ENCODE measurements around the gene ARL15. TPM values are rescaled to one million over a fixed set of nuclear protein-coding genes. Genes with fewer than 3 reads are reported as not detected.

ARL15 gene
- total RNA-seq, 1 donor from 2014 or later: 74.4 TPM

- H3K27ac ChIP-seq: no peak overlapping the region
- DNase-seq (ENCODE audit: extremely low spot score in 2 of 2): no peak
- no peak overlapping the region for H3K4me3 ChIP-seq
- no peaks in the 10 kb centered on the region for H3K36me3 ChIP-seq
- TF ChIP-seq POLR2A (IDR thresholded peaks at IDR 0.05): no peak
- no peak for TF ChIP-seq POLR2AphosphoS5 (IDR thresholded peaks at IDR 0.05; ENCODE audit: insufficient read depth in 1 of 2, low read depth in 1 of 2)
- TF ChIP-seq CTCF (IDR thresholded peaks at IDR 0.05): no peak
- intact Hi-C loops (cut with DNase I): no loop called here
- H3K27me3 ChIP-seq: no peaks in the 10 kb centered on the region
- H3K9me3 ChIP-seq: no peaks in the 10 kb centered on the region
- H3K4me1 ChIP-seq: no peaks in the 10 kb centered on the region
These were observed 279.4 kb downstream of the ARL15 start for GRCh38 chr5:54030981-54031380.

GRCh38 chr5:54024466-54024865 lies 285.9 kb downstream of the ARL15 start:
- H3K27me3 ChIP-seq: no peaks in the 10 kb centered on the region
- no peaks in the 10 kb centered on the region for H3K4me1 ChIP-seq
- TF ChIP-seq POLR2AphosphoS5 (IDR thresholded peaks at IDR 0.05; ENCODE audit: insufficient read depth in 1 of 2, low read depth in 1 of 2) (no peak), POLR2A (IDR thresholded peaks at IDR 0.05) (no peak), CTCF (IDR thresholded peaks at IDR 0.05) (no peak)
- H3K27ac ChIP-seq: no peak overlapping the region
- no peak for DNase-seq (ENCODE audit: extremely low spot score in 2 of 2)
- no peak overlapping the region for H3K4me3 ChIP-seq
- intact Hi-C loops (cut with DNase I): no loop called here
- H3K36me3 ChIP-seq: no peaks in the 10 kb centered on the region
- H3K9me3 ChIP-seq: no peaks in the 10 kb centered on the region

- Histone ChIP-seq H3K27me3 (no peaks in the 10 kb centered on the region), H3K27ac (no peak overlapping the region), H3K36me3 (no peaks in the 10 kb centered on the region), H3K4me1 (no peaks in the 10 kb centered on the region), H3K9me3 (no peaks in the 10 kb centered on the region), H3K4me3 (no peak overlapping the region)
- DNase-seq (ENCODE audit: extremely low spot score in 2 of 2): no peak
- intact Hi-C loops (cut with DNase I): no loop called here
- TF ChIP-seq POLR2AphosphoS5 (IDR thresholded peaks at IDR 0.05; ENCODE audit: insufficient read depth in 1 of 2, low read depth in 1 of 2) (no peak), CTCF (IDR thresholded peaks at IDR 0.05) (no peak), POLR2A (IDR thresholded peaks at IDR 0.05) (no peak)
These were observed 288.1 kb downstream of the ARL15 start for GRCh38 chr5:54022223-54022622.

- H3K4me1 ChIP-seq: no peaks in the 10 kb centered on the region
- no peak overlapping the region for H3K4me3 ChIP-seq
- H3K9me3 ChIP-seq: no peaks in the 10 kb centered on the region
- no peaks in the 10 kb centered on the region for H3K36me3 ChIP-seq
- intact Hi-C loops (cut with DNase I): no loop called here
- no peak for DNase-seq (ENCODE audit: extremely low spot score in 2 of 2)
- H3K27me3 ChIP-seq: no peaks in the 10 kb centered on the region
- TF ChIP-seq POLR2AphosphoS5 (IDR thresholded peaks at IDR 0.05; ENCODE audit: insufficient read depth in 1 of 2, low read depth in 1 of 2) (no peak), POLR2A (IDR thresholded peaks at IDR 0.05) (no peak), CTCF (IDR thresholded peaks at IDR 0.05) (no peak)
- no peak overlapping the region for H3K27ac ChIP-seq
These were observed 288.8 kb downstream of the ARL15 start for GRCh38 chr5:54021431-54022164.

- Histone ChIP-seq H3K4me3 (no peak overlapping the region), H3K27me3 (no peaks in the 10 kb centered on the region), H3K27ac (no peak overlapping the region), H3K4me1 (no peaks in the 10 kb centered on the region), H3K36me3 (no peaks in the 10 kb centered on the region), H3K9me3 (peaks cover 6% of the 10 kb centered on the region)
- TF ChIP-seq POLR2A (IDR thresholded peaks at IDR 0.05) (no peak), CTCF (IDR thresholded peaks at IDR 0.05) (no peak), POLR2AphosphoS5 (IDR thresholded peaks at IDR 0.05; ENCODE audit: insufficient read depth in 1 of 2, low read depth in 1 of 2) (no peak)
- no peak for DNase-seq (ENCODE audit: extremely low spot score in 2 of 2)
- intact Hi-C loops (cut with DNase I): no loop called here
These were observed 291.9 kb downstream of the ARL15 start for GRCh38 chr5:54018438-54018837.

All from vagina (tissue), 2 donors.